Activated naive CD4-positive, alpha-beta T cell treated with anti-CD3 and anti-CD28 coated beads, Interleukin-2, amount 10 ng/mL, durations not matched to agents 7 days and 5 days (primary cell): ENCODE results near the gene DENND10.

ENCODE experiments used
- CTCF ChIA-PET: fragments of 350-600 bp; sonication (Branson Sonifier 250); formaldehyde crosslinking; loops from one replicate; lab custom pipeline; 2021; ENCODE audit warnings: antibody characterized with exemption; lab: Charles Lee
- DNase-seq: peaks from one replicate; pipeline ENCODE4 v3.0.0-alpha.2; 2020
- H3K27ac Mint-ChIP-seq: one replicate; pipeline ENCODE4 v1.8.0; 2021; ENCODE audit warnings: mild to moderate bottlenecking, moderate library complexity, mixed read lengths
- H3K27me3 Mint-ChIP-seq: one replicate; pipeline ENCODE4 v1.8.0; 2021; ENCODE audit warnings: mild to moderate bottlenecking, mixed read lengths
- H3K36me3 Mint-ChIP-seq: one replicate; pipeline ENCODE4 v1.8.0; 2021; ENCODE audit warnings: mixed read lengths
- H3K4me1 Mint-ChIP-seq: one replicate; pipeline ENCODE4 v1.8.0; 2021; ENCODE audit warnings: mixed read lengths
- H3K4me3 Mint-ChIP-seq: one replicate; pipeline ENCODE4 v1.8.0; 2021; ENCODE audit warnings: mild to moderate bottlenecking, moderate library complexity, mixed read lengths
- H3K9me3 Mint-ChIP-seq: one replicate; pipeline ENCODE4 v1.8.0; 2021; ENCODE audit warnings: mixed read lengths

Gene DENND10

DNA sequence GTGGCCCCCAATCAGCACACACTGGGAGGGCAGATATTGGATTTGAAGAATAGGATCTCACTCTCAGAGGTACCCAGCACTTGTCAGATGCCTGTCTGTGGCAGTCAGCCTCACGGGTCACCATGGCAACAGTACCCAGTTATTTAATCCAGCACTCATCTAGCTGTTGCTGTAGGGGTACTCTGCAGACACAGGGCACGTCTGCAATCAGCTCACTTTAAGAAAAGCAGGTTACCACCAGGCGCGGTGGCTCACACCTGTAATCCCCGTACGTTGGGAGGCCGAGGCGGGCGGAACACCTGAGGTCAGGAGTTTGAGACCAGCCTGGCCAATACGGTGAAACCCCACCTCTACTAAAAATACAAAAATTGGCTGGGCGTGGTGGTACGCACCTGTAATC lies 49.7 kb downstream of the DENND10 start:
- Mint-ChIP-seq H3K4me1 (peaks cover 5% of the 10 kb centered on the region), H3K4me3 (no peak overlapping the region), H3K27me3 (no peaks in the 10 kb centered on the region), H3K9me3 (no peaks in the 10 kb centered on the region), H3K27ac (no peak overlapping the region), H3K36me3 (peaks cover 41% of the 10 kb centered on the region)
- DNase-seq, result no peak
- CTCF ChIA-PET, result no interaction called here

DNA sequence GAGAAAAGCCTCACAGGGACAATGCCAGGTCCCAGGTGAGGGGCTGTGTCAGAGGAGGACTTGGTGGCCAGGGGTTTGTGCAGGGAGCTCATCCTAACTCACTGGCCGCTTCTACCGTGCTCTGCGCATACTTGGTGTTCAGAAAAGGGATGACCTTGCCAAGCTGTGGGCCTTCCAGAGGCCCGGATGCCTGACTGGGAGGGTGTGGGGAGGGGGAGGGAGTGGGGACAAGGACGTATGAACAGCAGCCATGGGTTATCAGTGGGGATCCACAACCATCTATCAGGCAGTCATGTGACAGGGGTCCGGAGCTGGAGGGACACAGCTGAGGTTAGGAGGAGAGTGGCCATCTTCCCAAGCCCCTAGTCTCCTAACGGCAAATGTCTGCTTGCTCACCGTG lies 55.4 kb downstream of the DENND10 start:
- Mint-ChIP-seq H3K27me3 (no peaks in the 10 kb centered on the region), H3K4me1 (peaks cover 23% of the 10 kb centered on the region), H3K4me3 (no peak overlapping the region), H3K36me3 (peaks cover 33% of the 10 kb centered on the region), H3K27ac (no peak overlapping the region), H3K9me3 (no peaks in the 10 kb centered on the region)
- CTCF ChIA-PET, result no interaction called here
- no peak for DNase-seq

DNA sequence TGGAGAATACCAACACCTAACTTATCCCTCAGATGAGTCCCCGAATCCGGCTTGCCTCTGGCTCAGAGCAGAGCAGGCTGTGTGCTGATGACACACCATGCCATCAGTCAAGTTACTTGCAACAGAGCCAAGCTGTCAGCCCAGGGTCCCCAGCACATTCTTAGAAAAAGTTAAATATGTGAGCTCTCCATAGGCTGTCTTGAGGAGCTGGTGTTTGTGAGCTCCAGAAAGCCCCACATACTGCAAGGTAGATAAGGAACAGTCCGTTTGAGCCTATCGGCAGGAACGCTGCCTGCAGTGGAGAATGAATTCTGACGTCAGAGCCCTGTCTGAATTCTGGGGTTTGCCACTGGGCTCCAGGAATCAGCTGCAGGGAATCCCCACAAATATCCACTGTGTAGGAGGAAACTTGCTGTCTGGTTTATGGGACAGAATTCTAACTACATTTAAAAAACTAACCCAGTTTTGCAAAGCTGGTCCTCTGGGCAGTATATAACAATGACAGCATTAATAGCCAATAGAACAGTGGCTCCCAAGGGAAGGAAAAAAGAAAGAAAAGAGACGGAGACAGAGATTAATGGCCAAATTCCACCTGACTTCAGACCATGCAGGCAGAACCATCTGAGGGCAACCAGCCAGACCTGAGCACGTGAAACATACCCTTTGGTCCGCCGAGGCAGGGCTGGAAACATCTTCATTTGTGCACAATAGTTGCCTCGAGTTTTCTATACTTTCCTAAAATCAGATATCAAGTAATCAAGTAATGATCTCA lies 58.0 kb downstream of the DENND10 start:
- H3K4me1 Mint-ChIP-seq, result peaks cover 37% of the 10 kb centered on the region
- H3K9me3 Mint-ChIP-seq, result no peaks in the 10 kb centered on the region
- peaks cover 24% of the 10 kb centered on the region for H3K36me3 Mint-ChIP-seq
- H3K27ac Mint-ChIP-seq, result no peak overlapping the region
- H3K4me3 Mint-ChIP-seq, result no peak overlapping the region
- H3K27me3 Mint-ChIP-seq, result no peaks in the 10 kb centered on the region
- CTCF ChIA-PET, result no interaction called here
- no peak for DNase-seq

- no peak for DNase-seq
Measured at GRCh38 chr10:119162452-119163092, 58.7 kb downstream of the DENND10 start.

GRCh38 chr10:119165171-119166117 lies 61.5 kb downstream of the DENND10 start, which contains the start of gene SFXN4:
Gene SFXN4 (minus strand): TSS chr10:119165714. CDS start chr10:119165647, 67 bp downstream.
- H3K4me3 Mint-ChIP-seq, result peak within 1 kb of the TSS; percentile 91
- peak within 1 kb of the TSS; percentile 98 for H3K27ac Mint-ChIP-seq
- DNase-seq, result peak; percentile 84
- H3K36me3 Mint-ChIP-seq, result peaks cover 37% of the 10 kb centered on the region
- CTCF ChIA-PET, result interaction anchor here (0.8 to 1.2 kb wide), 3 partner anchors 21 to 34 kb away, joined by 3 to 4 read pairs (median 3); no protein-coding TSS in a partner anchor
- H3K9me3 Mint-ChIP-seq, result no peaks in the 10 kb centered on the region
- H3K27me3 Mint-ChIP-seq, result no peaks in the 10 kb centered on the region
- peaks cover 43% of the 10 kb centered on the region for H3K4me1 Mint-ChIP-seq

More at GRCh38 chr10:119162452-119163092, 58.7 kb downstream of the DENND10 start:
- Mint-ChIP-seq H3K9me3 (no peaks in the 10 kb centered on the region), H3K36me3 (peaks cover 29% of the 10 kb centered on the region), H3K27me3 (no peaks in the 10 kb centered on the region), H3K4me3 (no peak overlapping the region), H3K27ac (no peak overlapping the region), H3K4me1 (peaks cover 43% of the 10 kb centered on the region)
- CTCF ChIA-PET, result no interaction called here

- peaks cover 43% of the 10 kb centered on the region for H3K4me1 Mint-ChIP-seq
- H3K27ac Mint-ChIP-seq, result peak overlapping the region; percentile 98
- no peaks in the 10 kb centered on the region for H3K9me3 Mint-ChIP-seq
- CTCF ChIA-PET, result no interaction called here
- H3K27me3 Mint-ChIP-seq, result no peaks in the 10 kb centered on the region
- peaks cover 36% of the 10 kb centered on the region for H3K36me3 Mint-ChIP-seq
- H3K4me3 Mint-ChIP-seq, result peak overlapping the region; percentile 91
- DNase-seq, result no peak
Measured at GRCh38 chr10:119166118-119166500, 62.2 kb downstream of the DENND10 start.

- CTCF ChIA-PET, result interaction anchor here (2.0 kb wide), 1 partner anchor 32 kb away, joined by 7 read pairs; no protein-coding TSS in a partner anchor
Measured at GRCh38 chr10:119166564-119166963, 62.7 kb downstream of the DENND10 start.

DNA sequence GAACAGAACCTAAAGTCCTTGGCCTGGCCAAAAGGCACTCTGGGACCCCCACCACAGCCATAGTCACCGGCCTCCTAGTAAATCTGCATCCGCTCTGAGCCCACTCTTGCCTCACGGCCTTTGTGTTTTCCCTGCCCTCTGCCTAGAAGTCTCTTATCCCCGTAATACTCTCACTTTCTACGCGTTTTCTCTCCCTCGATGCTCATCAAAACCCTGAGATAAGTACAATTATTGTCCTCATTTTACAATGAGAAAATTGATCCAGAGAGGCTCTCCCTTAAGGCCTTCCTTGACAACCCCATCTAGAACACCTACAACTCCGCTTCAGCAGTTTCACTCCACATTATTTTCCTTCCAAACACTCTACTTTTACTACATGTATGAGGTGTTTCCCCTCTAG lies 63.1 kb downstream of the DENND10 start:
- peak overlapping the region; percentile 98 for H3K27ac Mint-ChIP-seq
- CTCF ChIA-PET, result interaction anchor here (2.0 kb wide), 1 partner anchor 32 kb away, joined by 7 read pairs; no protein-coding TSS in a partner anchor
- no peaks in the 10 kb centered on the region for H3K27me3 Mint-ChIP-seq
- peaks cover 41% of the 10 kb centered on the region for H3K36me3 Mint-ChIP-seq
- peaks cover 42% of the 10 kb centered on the region for H3K4me1 Mint-ChIP-seq
- H3K4me3 Mint-ChIP-seq, result peak overlapping the region; percentile 91
- DNase-seq, result no peak
- no peaks in the 10 kb centered on the region for H3K9me3 Mint-ChIP-seq

More at GRCh38 chr10:119166564-119166963, 62.7 kb downstream of the DENND10 start:
- peak overlapping the region; percentile 91 for H3K4me3 Mint-ChIP-seq
- DNase-seq, result no peak
- H3K27me3 Mint-ChIP-seq, result no peaks in the 10 kb centered on the region
- H3K9me3 Mint-ChIP-seq, result no peaks in the 10 kb centered on the region
- peaks cover 43% of the 10 kb centered on the region for H3K4me1 Mint-ChIP-seq
- peak overlapping the region; percentile 98 for H3K27ac Mint-ChIP-seq
- peaks cover 40% of the 10 kb centered on the region for H3K36me3 Mint-ChIP-seq

- Mint-ChIP-seq H3K4me1 (peaks cover 36% of the 10 kb centered on the region), H3K36me3 (peaks cover 42% of the 10 kb centered on the region), H3K4me3 (no peak overlapping the region), H3K27me3 (no peaks in the 10 kb centered on the region), H3K27ac (no peak overlapping the region), H3K9me3 (no peaks in the 10 kb centered on the region)
- CTCF ChIA-PET, result interaction anchor here (0.7 kb wide), 1 partner anchor 485 kb away, joined by 3 read pairs; no protein-coding TSS in a partner anchor
- no peak for DNase-seq
Measured at GRCh38 chr10:119174109-119174508, 70.2 kb downstream of the DENND10 start.

GRCh38 chr10:119176166-119176565 lies 72.3 kb downstream of the DENND10 start:
- peaks cover 30% of the 10 kb centered on the region for H3K36me3 Mint-ChIP-seq
- no peaks in the 10 kb centered on the region for H3K9me3 Mint-ChIP-seq
- H3K4me1 Mint-ChIP-seq, result peaks cover 47% of the 10 kb centered on the region
- CTCF ChIA-PET, result interaction anchor here (0.7 to 1.2 kb wide), 3 partner anchors 28 to 269 kb away, joined by 3 read pairs; no protein-coding TSS in a partner anchor
- H3K27me3 Mint-ChIP-seq, result no peaks in the 10 kb centered on the region
- no peak for DNase-seq
- no peak overlapping the region for H3K27ac Mint-ChIP-seq
- peak overlapping the region; percentile 90 for H3K4me3 Mint-ChIP-seq

DNA sequence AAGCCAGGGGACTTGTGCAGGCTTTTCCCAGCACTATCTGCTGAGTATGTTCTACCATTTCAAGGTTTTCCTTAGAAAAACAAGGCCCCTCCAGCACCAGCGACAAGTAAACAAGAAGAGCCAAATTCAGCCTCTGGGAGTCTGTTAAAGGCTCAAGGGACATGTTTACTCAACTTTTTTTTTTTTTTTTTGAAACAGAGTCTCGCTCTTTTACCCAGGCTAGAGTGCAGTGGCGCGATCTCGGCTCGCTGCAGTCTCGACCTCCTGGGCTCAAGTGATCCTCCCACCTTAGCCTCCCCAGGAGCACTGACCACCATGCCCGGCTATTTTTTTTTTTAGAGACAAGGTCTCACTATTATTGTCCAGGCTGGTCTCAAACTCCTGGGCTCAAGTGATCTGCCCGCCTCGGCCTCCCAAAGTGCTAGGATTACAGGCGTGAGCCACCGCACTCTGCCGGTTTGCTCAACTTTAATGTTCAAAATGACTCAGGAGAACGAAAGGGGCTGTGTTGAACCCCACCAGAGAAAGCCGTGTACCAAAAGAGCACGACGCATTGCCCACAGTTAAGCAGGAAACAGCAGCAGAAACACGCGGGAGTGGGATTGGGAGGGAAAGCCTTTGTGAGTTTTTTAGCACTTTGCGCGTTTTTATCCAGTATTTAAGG lies 73.9 kb downstream of the DENND10 start:
- H3K4me3 Mint-ChIP-seq, result peak overlapping the region; percentile 90
- H3K36me3 Mint-ChIP-seq, result peaks cover 17% of the 10 kb centered on the region
- H3K27ac Mint-ChIP-seq, result peak overlapping the region; percentile 92
- CTCF ChIA-PET, result no interaction called here
- peaks cover 45% of the 10 kb centered on the region for H3K4me1 Mint-ChIP-seq
- no peaks in the 10 kb centered on the region for H3K9me3 Mint-ChIP-seq
- no peaks in the 10 kb centered on the region for H3K27me3 Mint-ChIP-seq
- DNase-seq, result peak; percentile 43

- peak; percentile 95 for DNase-seq
- Mint-ChIP-seq H3K27me3 (peaks cover 1% of the 10 kb centered on the region), H3K4me1 (peaks cover 45% of the 10 kb centered on the region), H3K4me3 (peak within 1 kb of the TSS; percentile 90), H3K27ac (peak within 1 kb of the TSS; percentile 92), H3K36me3 (peaks cover 17% of the 10 kb centered on the region), H3K9me3 (no peaks in the 10 kb centered on the region)
- CTCF ChIA-PET, result interaction anchor here (1.2 to 2.3 kb wide), 3 partner anchors 11 to 68 kb away, joined by 3 to 13 read pairs (median 3); no protein-coding TSS in a partner anchor
Measured at GRCh38 chr10:119178372-119179119, 74.6 kb downstream of the DENND10 start, which contains the start of gene PRDX3. Gene PRDX3 (minus strand): TSS chr10:119178812. CDS start chr10:119178790, 22 bp downstream.
